HG03064 (cell line): Measurements from ENCODE around the gene LRRFIP1.
"Not testable (repeated sequence)": the region's sequence is repeated elsewhere in the genome, so short reads cannot be mapped to it uniquely, and the experiment has no call there.

ENCODE experiments used
- ATAC-seq: cut with Tn5 transposase; IDR thresholded peaks from one replicate; pipeline ENCODE4 v1.9.1; 2021; ENCODE audit warnings: low read depth; ENCODE audit not compliant: unreplicated experiment

LRRFIP1 gene

GRCh38 chr2:237682151-237682550 lies 54.8 kb downstream of the LRRFIP1 start:
- ATAC-seq = no peak

GRCh38 chr2:237682856-237683670 lies 55.7 kb downstream of the LRRFIP1 start:
- ATAC-seq = no peak

- no peak for ATAC-seq
Observed at GRCh38 chr2:237685408-237685807, 58.0 kb downstream of the LRRFIP1 start.

- ATAC-seq = no peak
Observed at GRCh38 chr2:237686659-237687136, 59.3 kb downstream of the LRRFIP1 start.

GRCh38 chr2:237688081-237688480 lies 60.7 kb downstream of the LRRFIP1 start:
- ATAC-seq = no peak

GRCh38 chr2:237688541-237688940 lies 61.2 kb downstream of the LRRFIP1 start:
- ATAC-seq = not testable (repeated sequence)

- ATAC-seq = no peak
Observed at GRCh38 chr2:237689336-237690131, 62.1 kb downstream of the LRRFIP1 start.

- peak; percentile 35 for ATAC-seq
Observed at GRCh38 chr2:237691029-237691907, 63.9 kb downstream of the LRRFIP1 start.

- ATAC-seq = peak; percentile 38
Observed at GRCh38 chr2:237691908-237692600, 64.7 kb downstream of the LRRFIP1 start.

GRCh38 chr2:237692601-237693290 lies 65.4 kb downstream of the LRRFIP1 start:
- ATAC-seq = no peak

- ATAC-seq = no peak
Observed at GRCh38 chr2:237693291-237693994, 66.1 kb downstream of the LRRFIP1 start.

GRCh38 chr2:237694415-237695194 lies 67.2 kb downstream of the LRRFIP1 start:
- ATAC-seq = no peak

- ATAC-seq = no peak
Observed at GRCh38 chr2:237695201-237695780, 67.9 kb downstream of the LRRFIP1 start.

GRCh38 chr2:237696461-237696860 lies 69.1 kb downstream of the LRRFIP1 start:
- peak; percentile 21 for ATAC-seq

- no peak for ATAC-seq
Observed at GRCh38 chr2:237697586-237698357, 70.4 kb downstream of the LRRFIP1 start.

- no peak for ATAC-seq
Observed at GRCh38 chr2:237698358-237698694, 70.9 kb downstream of the LRRFIP1 start.

GRCh38 chr2:237699870-237700511 lies 72.6 kb downstream of the LRRFIP1 start:
- no peak for ATAC-seq
